Prostate gland (tissue), 2 donors: ENCODE measurements around the gene WDR5B. TPM values are rescaled to one million over a fixed set of nuclear protein-coding genes. Genes with fewer than 3 reads are reported as not detected.

Source experiments
- DNase-seq: peaks from one replicate; pipeline ENCODE4 v3.0.0-alpha.2; 2019; ENCODE audit warnings: low spot score
- H3K27ac ChIP-seq, 2 donors: fragments of 200-600 bp; sonication (generic); 2 replicates each; pipeline ENCODE4 v1.5.1; 2017 to 2019
- H3K27me3 ChIP-seq: fragments of 200-600 bp; sonication (generic); replicated peaks from 2 replicates; pipeline ENCODE4 v1.5.1; 2019; ENCODE audit not compliant: insufficient read depth
- H3K36me3 ChIP-seq, 2 donors: fragments of 200-600 bp; sonication (generic); 1 replicate in 1 of 2; 2 replicates in 1 of 2; pipeline versions ENCODE4 v1.5.1 to v1.8.1; 2017 to 2019
- H3K4me1 ChIP-seq: fragments of 200-600 bp; sonication (generic); replicated peaks from 2 replicates; pipeline ENCODE4 v1.5.1; 2019
- H3K4me3 ChIP-seq, 2 donors: fragments of 200-600 bp; sonication (generic); 2 replicates each; pipeline ENCODE4 v1.5.1; 2017 to 2019
- H3K9me3 ChIP-seq: fragments of 200-600 bp; sonication (generic); 2 replicates; pipeline ENCODE4 v1.5.1; 2017
- POLR2A ChIP-seq: fragments of 450-650 bp; IDR thresholded peaks from one replicate; pipeline ENCODE4 v1.6.1; 2016; ENCODE audit warnings: antibody characterized with exemption, mild to moderate bottlenecking
- POLR2AphosphoS5 ChIP-seq: sonication (generic); formaldehyde crosslinking; IDR thresholded peaks from one replicate; pipeline ENCODE4 v1.6.1; 2017; ENCODE audit warnings: antibody characterized with exemption
- WGBS: methylation state at CpG from one replicate; pipeline ENCODE4 v1.1.5; 2018; 5-methylcytosine and 5-hydroxymethylcytosine counted together
- intact Hi-C: fragments of 100-400 bp; cut with DNase I; formaldehyde crosslinking; loops from one replicate; pipeline ENCODE4 v1.14.2; 2022
- total RNA-seq, 2 donors: library from RNA; depleted of rRNA; stranded (reverse); fragments of >200 nt; gene quantifications; one replicate each; pipeline ENCODE4 v1.1.0, GENCODE V29; 2016
- TF ChIP-seq, protein P1 (sequence below), 4 experiments: fragments of 200-600 bp in 2 of 4; fragments of 450-650 bp in 2 of 4; sonication (generic) in 2 of 4; IDR thresholded peaks; 1 replicate in 3 of 4; 2 replicates in 1 of 4; pipeline ENCODE4 v1.5.1; 2016 to 2019; ENCODE audit warnings: antibody characterized with exemption in 4 of 4, mild to moderate bottlenecking in 2 of 4, moderate library complexity in 2 of 4

The WDR5B gene
- total RNA-seq, 2 donors from 2014 or later: 4.5 to 6.5 TPM

DNA sequence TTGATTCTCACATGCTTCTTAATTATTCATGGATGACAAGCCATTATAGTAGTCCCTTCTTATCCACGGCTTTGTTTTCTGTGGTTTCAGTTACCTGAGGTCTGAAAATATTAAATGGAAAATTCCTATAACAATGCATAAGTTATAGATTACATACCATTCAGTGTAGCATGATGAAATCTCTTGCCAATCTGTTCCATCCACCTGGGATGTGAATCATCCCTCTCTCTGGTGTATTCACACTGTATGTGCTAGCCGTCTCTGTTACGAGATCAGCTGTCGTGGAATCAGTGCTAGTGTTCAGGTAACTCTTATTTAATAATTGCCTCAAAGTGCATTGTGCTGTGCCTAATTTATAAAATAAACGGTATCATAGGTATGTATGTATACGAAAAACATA is 5.2 kb downstream of the WDR5B start:
- DNase-seq: no peak
- Histone ChIP-seq H3K36me3 (no peaks in the 10 kb centered on the region), H3K27ac (no peak overlapping the region), H3K4me1 (no peaks in the 10 kb centered on the region), H3K27me3 (no peaks in the 10 kb centered on the region), H3K9me3 (no peaks in the 10 kb centered on the region), H3K4me3 (no peak overlapping the region)
- WGBS: 89% methylated on average over 6 of the region's 6 CpGs
- TF ChIP-seq, protein P1, sequence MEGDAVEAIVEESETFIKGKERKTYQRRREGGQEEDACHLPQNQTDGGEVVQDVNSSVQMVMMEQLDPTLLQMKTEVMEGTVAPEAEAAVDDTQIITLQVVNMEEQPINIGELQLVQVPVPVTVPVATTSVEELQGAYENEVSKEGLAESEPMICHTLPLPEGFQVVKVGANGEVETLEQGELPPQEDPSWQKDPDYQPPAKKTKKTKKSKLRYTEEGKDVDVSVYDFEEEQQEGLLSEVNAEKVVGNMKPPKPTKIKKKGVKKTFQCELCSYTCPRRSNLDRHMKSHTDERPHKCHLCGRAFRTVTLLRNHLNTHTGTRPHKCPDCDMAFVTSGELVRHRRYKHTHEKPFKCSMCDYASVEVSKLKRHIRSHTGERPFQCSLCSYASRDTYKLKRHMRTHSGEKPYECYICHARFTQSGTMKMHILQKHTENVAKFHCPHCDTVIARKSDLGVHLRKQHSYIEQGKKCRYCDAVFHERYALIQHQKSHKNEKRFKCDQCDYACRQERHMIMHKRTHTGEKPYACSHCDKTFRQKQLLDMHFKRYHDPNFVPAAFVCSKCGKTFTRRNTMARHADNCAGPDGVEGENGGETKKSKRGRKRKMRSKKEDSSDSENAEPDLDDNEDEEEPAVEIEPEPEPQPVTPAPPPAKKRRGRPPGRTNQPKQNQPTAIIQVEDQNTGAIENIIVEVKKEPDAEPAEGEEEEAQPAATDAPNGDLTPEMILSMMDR (IDR thresholded peaks at IDR 0.05): no peak
- TF ChIP-seq POLR2AphosphoS5 (no peak), POLR2A (no peak)
- intact Hi-C loops: loop anchor here (10.0 kb wide), 1 partner anchor 104 kb away; the partner anchor contains the start of gene KPNA1

DNA sequence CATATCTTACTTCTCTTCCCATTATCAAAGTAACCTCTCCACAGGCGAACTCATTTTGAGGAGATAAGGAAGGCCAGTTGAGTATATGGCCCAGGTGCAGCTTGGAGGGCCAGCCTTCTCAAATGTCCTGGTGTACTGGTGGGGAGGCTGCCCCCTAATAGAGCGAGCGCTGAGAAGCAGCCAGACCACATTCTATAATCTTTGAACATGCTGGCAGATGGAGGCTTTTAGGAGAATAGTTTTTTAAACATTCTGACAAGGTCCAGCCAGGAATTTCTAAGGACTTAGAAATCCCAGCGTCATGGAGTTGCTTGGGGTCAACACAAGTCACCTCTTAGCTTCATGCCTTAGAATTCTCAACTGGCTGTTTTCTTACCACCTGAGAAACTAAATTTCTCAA is 5.8 kb downstream of the WDR5B start:
- WGBS: 89% methylated on average over 4 of the region's 4 CpGs
- TF ChIP-seq POLR2A (no peak), POLR2AphosphoS5 (no peak)
- TF ChIP-seq, protein P1 (IDR thresholded peaks at IDR 0.05): no peak
- no peaks in the 10 kb centered on the region for H3K4me1 ChIP-seq
- no peak overlapping the region for H3K27ac ChIP-seq
- H3K4me3 ChIP-seq: no peak overlapping the region
- no peak for DNase-seq
- intact Hi-C loops: loop anchor here (10.0 kb wide), 1 partner anchor 105 kb away; the partner anchor contains the start of gene KPNA1
- H3K9me3 ChIP-seq: no peaks in the 10 kb centered on the region
- no peaks in the 10 kb centered on the region for H3K27me3 ChIP-seq
- no peaks in the 10 kb centered on the region for H3K36me3 ChIP-seq

DNA sequence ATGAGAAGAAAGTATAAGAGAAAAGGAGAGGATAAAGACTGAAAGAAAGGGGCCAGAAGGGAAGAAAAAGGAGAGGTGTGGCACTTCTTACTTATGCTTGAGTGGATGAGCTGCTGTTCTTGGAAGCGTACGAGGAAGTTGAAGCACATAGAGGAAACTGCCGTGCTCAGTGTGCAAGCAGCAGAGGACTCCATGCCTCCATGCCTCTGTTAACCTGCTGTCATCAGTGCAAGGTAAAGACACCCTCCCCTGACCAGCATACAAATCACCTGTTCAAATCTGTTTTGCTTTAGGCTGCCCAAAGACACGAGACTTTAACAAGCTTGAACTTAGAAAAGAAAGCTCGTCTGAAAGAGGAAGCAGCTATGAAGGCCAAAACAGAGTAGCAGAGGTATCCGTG is 6.4 kb downstream of the WDR5B start:
- TF ChIP-seq, protein P1 (IDR thresholded peaks at IDR 0.05): no peak
- no peak for TF ChIP-seq POLR2A
- TF ChIP-seq POLR2AphosphoS5: no peak
- H3K27me3 ChIP-seq: no peaks in the 10 kb centered on the region
- no peaks in the 10 kb centered on the region for H3K9me3 ChIP-seq
- no peaks in the 10 kb centered on the region for H3K36me3 ChIP-seq
- no peaks in the 10 kb centered on the region for H3K4me1 ChIP-seq
- intact Hi-C loops: no loop called here
- 75% methylated on average over 6 of the region's 6 CpGs for WGBS
- H3K27ac ChIP-seq: no peak overlapping the region
- no peak overlapping the region for H3K4me3 ChIP-seq
- no peak for DNase-seq

DNA sequence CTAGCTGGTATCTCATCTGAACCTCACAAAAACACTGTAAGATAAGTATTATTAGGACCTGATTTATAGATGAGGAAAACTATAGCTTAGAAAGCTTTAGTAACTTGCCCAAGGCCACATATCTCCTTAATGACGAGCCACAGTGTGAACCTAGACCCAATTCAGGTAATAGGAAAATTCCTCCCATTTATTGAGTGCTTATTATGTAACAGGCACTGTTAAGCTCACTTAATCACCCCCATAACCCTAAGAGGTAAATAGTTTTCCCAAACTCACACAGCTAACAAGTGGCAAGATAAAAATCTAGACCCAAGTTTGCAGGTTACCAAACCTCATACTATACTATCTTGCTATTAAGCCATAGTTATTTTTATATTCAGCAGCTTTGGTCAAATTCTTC is 7.9 kb downstream of the WDR5B start:
- H3K27ac ChIP-seq: no peak overlapping the region
- TF ChIP-seq, protein P1 (IDR thresholded peaks at IDR 0.05): no peak
- no peak for TF ChIP-seq POLR2A
- TF ChIP-seq POLR2AphosphoS5: no peak
- H3K9me3 ChIP-seq: no peaks in the 10 kb centered on the region
- H3K4me3 ChIP-seq: no peak overlapping the region
- 90% methylated on average over 1 of the region's 1 CpG for WGBS
- DNase-seq: no peak
- intact Hi-C loops: no loop called here
- H3K27me3 ChIP-seq: no peaks in the 10 kb centered on the region
- no peaks in the 10 kb centered on the region for H3K36me3 ChIP-seq
- H3K4me1 ChIP-seq: no peaks in the 10 kb centered on the region

DNA sequence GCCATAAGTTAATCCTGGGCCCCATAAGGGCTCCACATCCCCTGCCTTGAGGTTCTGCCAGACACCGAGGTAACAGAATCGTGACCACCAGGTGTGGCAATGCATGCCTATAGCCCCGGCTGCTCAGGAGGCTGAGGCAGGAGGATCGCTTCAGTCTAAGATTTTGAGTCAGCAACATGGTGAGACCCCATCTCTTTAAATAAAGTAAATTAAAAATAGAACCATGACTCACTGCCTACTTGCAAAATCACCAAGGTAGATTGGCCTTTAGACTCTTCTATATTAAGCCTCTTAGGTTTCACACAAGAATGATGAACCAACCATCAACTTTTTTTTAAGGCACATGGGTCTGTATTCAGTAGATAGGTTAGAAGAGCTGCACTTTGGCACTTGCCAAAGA is 9.7 kb downstream of the WDR5B start:
- Histone ChIP-seq H3K27me3 (no peaks in the 10 kb centered on the region), H3K4me3 (no peak overlapping the region), H3K9me3 (no peaks in the 10 kb centered on the region), H3K36me3 (no peaks in the 10 kb centered on the region), H3K27ac (no peak overlapping the region), H3K4me1 (no peaks in the 10 kb centered on the region)
- DNase-seq: no peak
- TF ChIP-seq, protein P1 (IDR thresholded peaks at IDR 0.05): no peak
- TF ChIP-seq POLR2AphosphoS5: no peak
- TF ChIP-seq POLR2A: no peak
- intact Hi-C loops: no loop called here
- 88% methylated on average over 4 of the region's 4 CpGs for WGBS
